Measurements from ENCODE around the gene LAGE3.

LAGE3 gene

GRCh38 chrX:154452823-154453222, 26.3 kb downstream of the LAGE3 start:
- DNase-seq, result no peak

- DNase-seq, result no peak
Measured at GRCh38 chrX:154450312-154450711, 28.8 kb downstream of the LAGE3 start.

GRCh38 chrX:154449618-154450017, 29.5 kb downstream of the LAGE3 start:
- no peak for DNase-seq

GRCh38 chrX:154448484-154448883, 30.6 kb downstream of the LAGE3 start:
- DNase-seq, result no peak

- no peak for DNase-seq
Measured at GRCh38 chrX:154446430-154446829, 32.7 kb downstream of the LAGE3 start.

GRCh38 chrX:154445776-154446175, 33.3 kb downstream of the LAGE3 start:
- no peak for DNase-seq

GRCh38 chrX:154444755-154445246, 34.3 kb downstream of the LAGE3 start:
- DNase-seq, result no peak

GRCh38 chrX:154443992-154444754, 34.9 kb downstream of the LAGE3 start, which contains the start of gene FAM50A:
TSS of gene FAM50A (plus strand) at chrX:154444141. CDS start at chrX:154444236, 95 bp downstream.
- peak; percentile 72 for DNase-seq

GRCh38 chrX:154443479-154443910, 35.6 kb downstream of the LAGE3 start:
- no peak for DNase-seq

- no peak for DNase-seq
Measured at GRCh38 chrX:154441984-154442707, 36.9 kb downstream of the LAGE3 start.

- DNase-seq, result no peak
Measured at GRCh38 chrX:154441564-154441963, 37.5 kb downstream of the LAGE3 start.

- DNase-seq, result no peak
Measured at GRCh38 chrX:154440623-154441357, 38.3 kb downstream of the LAGE3 start.

GRCh38 chrX:154439841-154440240, 39.2 kb downstream of the LAGE3 start:
- no peak for DNase-seq

- no peak for DNase-seq
Measured at GRCh38 chrX:154437971-154438893, 40.8 kb downstream of the LAGE3 start.

- no peak for DNase-seq
Measured at GRCh38 chrX:154436983-154437752, 41.9 kb downstream of the LAGE3 start, which contains the start of gene GDI1. TSS of gene GDI1 (plus strand) at chrX:154437154. CDS start at chrX:154437255, 101 bp downstream.

- DNase-seq, result peak; percentile 67
Measured at GRCh38 chrX:154436374-154436982, 42.6 kb downstream of the LAGE3 start.

GRCh38 chrX:154435171-154435733, 43.8 kb downstream of the LAGE3 start:
- no peak for DNase-seq

- DNase-seq, result no peak
Measured at GRCh38 chrX:154434394-154435168, 44.5 kb downstream of the LAGE3 start.

- no peak for DNase-seq
Measured at GRCh38 chrX:154433605-154434004, 45.5 kb downstream of the LAGE3 start.

- no peak for DNase-seq
Measured at GRCh38 chrX:154432210-154432609, 46.9 kb downstream of the LAGE3 start.

Data from activated T-cell treated with anti-CD3 and anti-CD28 coated beads, Interleukin-2, amount 50 U/mL, for 1 hour (primary cell).